KOPT-K1 (cell line): ENCODE results near the gene LAMP1.
"Not testable (repeated sequence)": the region's sequence is repeated elsewhere in the genome, so short reads cannot be mapped to it uniquely, and the experiment has no call there.

Experiments used
- H3K27ac ChIP-seq: fragments of 200-600 bp; sonication (generic); 2 replicates; pipeline ENCODE4 v1.5.1; 2016; ENCODE audit warnings: antibody characterized with exemption, mild to moderate bottlenecking, low read depth, low read length; ENCODE audit not compliant: poor library complexity, severe bottlenecking
- H3K36me3 ChIP-seq: fragments of 200-600 bp; sonication (generic); 2 replicates; pipeline ENCODE4 v1.5.1; 2017; ENCODE audit warnings: antibody characterized with exemption, mild to moderate bottlenecking, low read length, moderate library complexity; ENCODE audit not compliant: insufficient read depth
- H3K9me3 ChIP-seq: fragments of 200-600 bp; sonication (generic); 2 replicates; pipeline ENCODE4 v1.5.1; 2017; ENCODE audit warnings: antibody characterized with exemption, low read length, mild to moderate bottlenecking; ENCODE audit not compliant: insufficient read depth, poor library complexity, severe bottlenecking

Gene LAMP1

GRCh38 chr13:113329656-113330312, 32.7 kb downstream of the LAMP1 start:
- Histone ChIP-seq H3K36me3 (no peaks in the 10 kb centered on the region; the same call in 1 of the 2 replicates), H3K27ac (no peak overlapping the region), H3K9me3 (no peaks in the 10 kb centered on the region)

- Histone ChIP-seq H3K27ac (no peak overlapping the region), H3K36me3 (no peaks in the 10 kb centered on the region), H3K9me3 (no peaks in the 10 kb centered on the region)
Measured at GRCh38 chr13:113332615-113333014, 35.6 kb downstream of the LAMP1 start.

GRCh38 chr13:113333076-113333475, 36.0 kb downstream of the LAMP1 start:
- H3K9me3 ChIP-seq, result no peaks in the 10 kb centered on the region
- H3K27ac ChIP-seq, result no peak overlapping the region
- H3K36me3 ChIP-seq, result no peaks in the 10 kb centered on the region

DNA sequence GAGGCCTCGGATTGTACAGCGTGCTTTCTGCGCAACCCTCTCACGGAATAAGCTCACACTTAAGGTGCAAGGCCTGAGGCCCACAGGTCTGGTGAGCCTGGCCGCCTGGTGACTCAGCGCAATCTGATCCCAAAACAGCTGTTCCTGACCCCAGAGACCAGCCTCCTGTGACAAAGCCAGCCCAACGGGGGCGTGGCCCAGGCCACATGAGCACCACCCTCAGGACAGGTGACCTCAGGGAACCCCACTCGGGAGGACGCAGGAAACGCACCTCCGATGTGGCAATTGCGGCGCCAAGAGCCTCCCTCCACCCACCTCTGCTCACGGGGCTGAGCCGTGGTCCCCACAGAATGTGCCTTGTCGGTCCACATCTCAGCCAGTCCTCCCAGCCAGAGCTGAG, 40.5 kb downstream of the LAMP1 start:
- Histone ChIP-seq H3K36me3 (no peaks in the 10 kb centered on the region), H3K27ac (no peak overlapping the region), H3K9me3 (no peaks in the 10 kb centered on the region)

DNA sequence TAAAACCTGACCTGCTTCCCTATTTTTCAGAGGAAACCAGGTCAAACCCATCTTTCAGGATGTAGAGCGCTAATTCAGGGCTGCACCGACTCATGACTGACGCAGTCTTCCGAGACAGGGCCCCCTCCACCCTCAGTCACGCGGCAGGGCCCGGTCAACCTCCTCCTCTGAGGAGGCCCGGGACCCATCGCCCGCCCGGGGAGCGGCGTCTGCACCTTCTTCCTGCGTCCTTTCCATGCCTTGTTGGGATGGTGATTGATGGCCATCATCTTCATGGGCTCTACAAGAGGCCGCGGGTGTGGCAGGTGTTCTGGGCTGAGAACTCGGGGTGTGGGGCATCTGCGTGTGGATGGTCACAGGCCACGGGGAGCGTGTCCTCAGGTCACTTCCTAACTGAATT, 40.9 kb downstream of the LAMP1 start:
- H3K27ac ChIP-seq, result no peak overlapping the region
- no peaks in the 10 kb centered on the region for H3K9me3 ChIP-seq
- H3K36me3 ChIP-seq, result no peaks in the 10 kb centered on the region

- H3K36me3 ChIP-seq, result no peaks in the 10 kb centered on the region
- H3K27ac ChIP-seq, result no peak overlapping the region
- H3K9me3 ChIP-seq, result no peaks in the 10 kb centered on the region
Measured at GRCh38 chr13:113338451-113338850, 41.4 kb downstream of the LAMP1 start.

DNA sequence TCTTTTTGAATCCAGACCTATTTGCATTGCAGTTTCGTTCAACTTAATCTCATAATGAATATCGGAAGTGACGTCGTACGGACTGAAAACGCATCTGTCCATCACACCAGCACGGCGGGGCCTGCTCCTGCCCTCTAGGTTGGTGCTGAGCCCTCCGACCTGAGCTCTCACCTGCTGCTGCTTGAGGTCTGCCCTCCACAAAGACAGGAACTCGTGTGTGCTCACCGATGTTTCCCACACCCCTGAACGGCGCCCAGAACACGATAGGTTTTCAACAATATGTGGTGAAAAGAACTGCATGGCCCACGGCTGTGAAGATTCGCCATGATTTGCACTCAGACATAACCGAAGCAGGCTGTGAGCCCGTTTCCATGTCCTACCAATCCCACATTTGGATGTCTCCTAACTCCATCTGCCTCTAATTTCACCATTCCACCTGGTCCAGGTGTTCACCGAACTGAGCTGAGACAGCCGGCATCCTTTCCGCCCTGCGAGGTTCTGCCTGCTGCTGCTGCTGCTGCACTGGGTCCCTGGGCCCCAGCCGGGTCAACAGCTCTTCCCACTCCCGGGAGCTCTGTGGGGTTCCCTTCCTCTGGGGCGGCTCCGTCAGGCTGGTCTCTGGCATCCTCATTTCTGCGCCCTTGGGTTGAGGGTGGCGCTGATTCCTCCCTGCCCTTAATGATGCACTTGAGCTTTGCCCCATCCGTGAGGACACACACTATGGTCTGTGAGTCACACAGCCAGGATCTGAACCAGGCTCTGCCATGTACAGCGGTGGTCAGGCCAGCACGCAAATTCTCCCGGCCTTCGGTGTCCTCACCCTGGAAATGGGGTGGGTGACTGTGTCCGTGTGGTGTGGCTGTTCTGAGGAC, 46.0 kb downstream of the LAMP1 start:
- H3K9me3 ChIP-seq, result peaks cover 23% of the 10 kb centered on the region
- no peak overlapping the region for H3K27ac ChIP-seq
- H3K36me3 ChIP-seq, result no peaks in the 10 kb centered on the region

- Histone ChIP-seq H3K36me3 (no peaks in the 10 kb centered on the region), H3K27ac (no peak overlapping the region), H3K9me3 (peaks cover 29% of the 10 kb centered on the region)
Measured at GRCh38 chr13:113343692-113343968, 46.6 kb downstream of the LAMP1 start.

DNA sequence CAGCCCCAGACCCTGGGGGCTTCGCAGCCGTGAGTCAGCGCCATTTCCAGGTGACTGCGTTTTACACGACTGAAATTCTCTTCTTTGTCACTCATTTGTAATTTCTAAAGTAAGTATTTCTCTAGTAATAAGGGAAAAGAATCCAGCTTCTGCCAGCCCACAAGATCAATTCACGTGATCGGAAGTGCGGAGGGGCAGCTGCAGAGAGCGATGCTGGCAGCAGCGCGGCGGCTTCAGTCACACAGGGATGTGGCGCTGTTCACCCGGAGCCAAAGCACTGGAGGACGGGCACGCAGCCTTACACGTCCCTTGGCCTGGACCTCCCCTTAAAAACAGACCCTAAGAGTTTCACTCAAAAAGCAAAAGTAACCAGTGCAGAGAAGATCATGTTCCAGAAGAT, 48.4 kb downstream of the LAMP1 start:
- no peak overlapping the region for H3K27ac ChIP-seq
- H3K9me3 ChIP-seq, result peaks cover 31% of the 10 kb centered on the region
- H3K36me3 ChIP-seq, result no peaks in the 10 kb centered on the region

DNA sequence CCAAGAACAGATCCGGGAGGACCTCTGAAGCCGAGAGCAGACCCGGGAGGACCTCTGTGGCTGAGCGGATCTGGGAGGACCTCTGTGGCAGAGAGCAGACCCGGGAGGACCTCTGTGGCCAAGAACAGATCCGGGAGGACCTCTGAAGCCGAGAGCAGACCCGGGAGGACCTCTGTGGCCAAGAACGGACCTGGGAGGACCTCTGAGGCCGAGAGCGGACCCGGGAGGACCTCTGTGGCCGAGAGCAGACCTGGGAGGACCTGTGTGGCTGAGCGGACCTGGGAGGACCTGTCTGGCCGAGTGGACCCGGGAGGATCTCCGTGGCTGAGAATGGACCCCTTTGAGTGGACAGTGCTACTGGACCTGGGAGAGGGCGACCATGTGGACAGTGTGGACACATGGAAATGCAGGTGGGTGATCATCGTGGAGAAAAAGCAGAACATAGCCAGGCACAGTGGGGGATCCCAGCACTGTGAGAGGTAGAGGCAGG, 50.7 kb downstream of the LAMP1 start:
- peaks cover 31% of the 10 kb centered on the region for H3K9me3 ChIP-seq
- H3K36me3 ChIP-seq, H3K27ac ChIP-seq: not testable (repeated sequence)

- no peaks in the 10 kb centered on the region for H3K36me3 ChIP-seq
- peaks cover 31% of the 10 kb centered on the region for H3K9me3 ChIP-seq
- no peak overlapping the region for H3K27ac ChIP-seq
Measured at GRCh38 chr13:113348591-113348990, 51.6 kb downstream of the LAMP1 start.

GRCh38 chr13:113349050-113349449, 52.0 kb downstream of the LAMP1 start:
- Histone ChIP-seq H3K36me3 (no peaks in the 10 kb centered on the region), H3K27ac (no peak overlapping the region), H3K9me3 (peaks cover 31% of the 10 kb centered on the region)

DNA sequence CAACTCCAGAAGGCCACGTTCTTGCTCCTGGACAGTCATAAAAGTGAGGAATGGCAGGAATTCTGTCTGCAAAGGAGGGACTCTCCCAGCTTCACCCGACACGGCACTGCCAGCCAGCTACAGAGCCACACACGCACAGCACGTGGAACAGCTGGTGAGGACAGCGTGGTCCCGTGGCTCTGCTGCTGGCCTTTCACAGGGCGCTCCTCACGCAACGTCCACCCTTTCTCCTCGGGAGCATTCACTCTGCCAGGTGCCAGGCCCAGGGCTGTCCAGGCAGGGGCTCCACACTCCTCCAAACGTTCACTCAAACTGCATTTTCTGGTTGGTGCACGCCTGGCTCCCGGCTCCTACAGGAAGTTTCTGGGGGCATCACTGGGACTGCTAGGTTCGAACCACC, 52.5 kb downstream of the LAMP1 start:
- H3K36me3 ChIP-seq, result no peaks in the 10 kb centered on the region
- peaks cover 31% of the 10 kb centered on the region for H3K9me3 ChIP-seq
- no peak overlapping the region for H3K27ac ChIP-seq

DNA sequence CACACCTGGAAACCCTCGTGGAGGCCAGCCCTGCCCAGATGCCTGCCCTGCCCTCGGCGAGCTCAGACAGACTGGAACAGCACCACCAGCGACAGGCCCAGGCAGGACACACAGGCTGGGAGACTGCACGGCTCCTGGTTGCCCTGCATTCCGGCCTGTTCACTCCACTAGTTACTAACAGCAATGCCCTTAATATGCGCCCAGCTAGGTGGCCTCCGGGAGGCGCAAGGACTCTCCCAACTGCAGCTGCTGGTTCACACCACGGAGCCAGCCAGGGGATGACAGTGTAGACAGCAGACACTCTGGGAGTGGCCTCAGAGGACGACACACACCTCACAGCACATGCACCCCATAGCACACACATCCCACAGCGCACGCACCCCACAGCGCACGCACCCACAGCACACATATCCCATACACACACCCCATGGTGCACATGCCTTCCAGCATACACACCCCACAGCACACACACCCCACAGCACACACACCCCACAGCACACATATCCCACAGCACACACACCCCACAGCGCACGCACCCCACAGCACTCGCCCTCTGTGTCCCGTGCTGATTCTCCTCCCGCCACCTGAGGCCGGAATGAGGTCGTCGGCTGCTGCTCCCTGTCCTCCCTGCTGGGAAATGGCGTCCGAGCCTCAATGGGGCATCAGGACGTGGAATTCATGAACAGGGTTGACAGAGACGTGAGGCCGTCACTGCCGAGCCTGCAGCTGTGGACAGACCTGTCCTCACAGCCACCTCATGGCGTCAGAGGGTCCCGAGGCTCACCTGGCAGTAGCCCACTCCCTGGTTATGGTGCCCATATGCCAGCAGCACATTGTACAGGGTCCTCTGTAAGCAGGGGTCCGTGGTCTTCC, 53.3 kb downstream of the LAMP1 start:
- Histone ChIP-seq H3K9me3 (peaks cover 29% of the 10 kb centered on the region), H3K27ac (no peak overlapping the region), H3K36me3 (no peaks in the 10 kb centered on the region)

DNA sequence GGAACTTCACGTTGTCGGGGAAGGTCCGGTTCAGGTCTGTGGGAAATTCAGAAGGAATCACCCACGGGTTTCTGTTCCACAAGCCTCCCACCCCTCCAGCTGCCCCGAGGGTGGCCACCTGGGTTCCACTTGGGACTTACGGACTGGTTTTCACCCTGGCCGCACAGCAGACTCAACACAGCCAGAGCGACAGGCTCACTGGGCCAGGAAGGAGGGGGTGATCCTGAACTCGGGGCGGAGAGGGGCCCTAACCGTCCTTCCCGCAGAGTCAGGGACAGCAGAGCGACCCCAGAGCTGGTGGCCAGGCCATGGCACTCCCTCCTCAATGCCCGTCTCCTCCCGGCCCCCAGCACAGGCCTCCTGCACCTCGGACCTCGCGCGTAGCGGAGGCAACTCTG, 53.9 kb downstream of the LAMP1 start:
- no peak overlapping the region for H3K27ac ChIP-seq
- peaks cover 23% of the 10 kb centered on the region for H3K9me3 ChIP-seq
- H3K36me3 ChIP-seq, result no peaks in the 10 kb centered on the region
